Measurements from ENCODE around the gene LRMDA.
"Not testable (repeated sequence)": the region's sequence is repeated elsewhere in the genome, so short reads cannot be mapped to it uniquely, and the experiment has no call there.

The LRMDA gene

DNA sequence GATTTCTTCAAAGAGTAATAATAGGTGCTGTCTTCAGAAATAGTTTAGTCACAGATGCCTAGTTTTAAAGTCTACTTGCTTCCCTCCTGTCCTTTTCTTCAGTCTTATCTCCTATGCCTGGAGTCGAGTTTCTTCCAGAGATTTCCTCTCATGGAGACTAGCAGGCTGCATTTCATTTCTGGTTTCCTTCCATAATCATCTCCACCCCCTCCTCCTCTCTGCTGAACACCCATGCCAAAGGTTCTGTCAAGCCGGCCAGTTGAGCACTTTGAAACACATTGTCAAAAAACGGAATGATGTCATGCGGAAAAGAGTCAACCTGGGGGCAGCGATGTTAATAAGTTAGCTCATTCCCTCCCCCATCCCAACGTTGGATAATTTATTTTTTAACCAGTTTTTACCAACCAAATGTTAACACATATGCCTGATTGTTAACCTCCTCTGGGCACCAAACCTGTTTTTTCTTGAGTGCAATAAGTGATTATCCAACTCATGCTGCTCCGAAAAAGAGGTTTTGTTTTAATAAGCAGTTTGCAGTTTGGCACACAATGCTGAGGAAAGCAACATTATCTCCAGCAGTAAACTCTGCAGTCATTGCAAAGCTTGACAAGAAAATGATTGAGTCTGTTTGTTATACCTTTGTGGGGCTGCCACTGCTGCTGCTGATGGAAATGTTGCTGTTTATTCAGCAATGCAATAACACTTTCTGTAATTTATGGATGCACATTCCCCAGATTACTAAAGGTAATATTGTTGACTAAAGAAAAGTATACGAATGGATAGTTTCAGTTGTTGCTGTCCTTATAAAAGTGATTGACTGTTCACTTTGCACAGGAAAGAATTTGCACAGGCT is 161.6 kb downstream of the LRMDA start:
- DNase-seq: no peak

DNA sequence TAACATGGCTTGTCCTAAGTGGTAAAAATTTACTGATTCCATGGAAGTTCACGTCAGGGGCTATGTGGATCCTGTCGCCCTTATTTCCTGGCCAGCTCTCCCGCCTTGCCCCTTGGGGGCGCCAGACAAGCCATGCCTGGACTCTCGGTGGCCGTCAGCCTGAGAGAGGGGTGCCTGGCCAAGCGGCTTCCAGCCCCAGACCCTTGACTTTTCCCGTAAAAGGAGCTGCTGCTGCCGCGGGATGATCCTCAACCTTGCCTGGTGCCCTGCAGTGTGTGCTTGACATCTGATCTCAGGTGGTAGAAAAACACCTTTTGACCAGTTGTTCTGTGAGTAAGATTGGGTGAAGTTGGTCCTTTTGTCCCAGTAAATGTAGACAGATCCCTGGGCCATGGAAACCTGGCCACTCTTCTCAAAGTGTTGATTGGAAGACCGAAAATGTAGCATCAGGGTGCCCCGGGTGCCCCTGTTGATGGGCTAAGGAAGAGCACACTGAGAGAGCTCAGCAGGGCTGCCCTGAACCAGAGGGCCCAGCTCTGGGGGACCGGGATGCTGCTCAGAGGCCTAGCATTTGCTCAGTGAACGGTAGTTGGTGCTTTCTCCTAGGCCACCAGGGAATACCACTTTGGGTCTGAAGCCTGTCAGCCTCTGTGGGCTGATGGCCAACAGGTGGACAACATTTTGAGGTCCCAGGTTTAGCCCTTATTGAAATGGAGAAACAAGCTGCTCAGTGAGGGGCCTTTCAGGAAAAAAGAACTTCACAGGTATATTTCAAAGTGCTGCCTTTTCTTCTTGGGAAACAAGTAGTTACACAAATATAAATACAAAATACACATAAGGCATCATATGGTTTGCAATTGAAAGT is 162.5 kb downstream of the LRMDA start:
- DNase-seq: no peak

DNA sequence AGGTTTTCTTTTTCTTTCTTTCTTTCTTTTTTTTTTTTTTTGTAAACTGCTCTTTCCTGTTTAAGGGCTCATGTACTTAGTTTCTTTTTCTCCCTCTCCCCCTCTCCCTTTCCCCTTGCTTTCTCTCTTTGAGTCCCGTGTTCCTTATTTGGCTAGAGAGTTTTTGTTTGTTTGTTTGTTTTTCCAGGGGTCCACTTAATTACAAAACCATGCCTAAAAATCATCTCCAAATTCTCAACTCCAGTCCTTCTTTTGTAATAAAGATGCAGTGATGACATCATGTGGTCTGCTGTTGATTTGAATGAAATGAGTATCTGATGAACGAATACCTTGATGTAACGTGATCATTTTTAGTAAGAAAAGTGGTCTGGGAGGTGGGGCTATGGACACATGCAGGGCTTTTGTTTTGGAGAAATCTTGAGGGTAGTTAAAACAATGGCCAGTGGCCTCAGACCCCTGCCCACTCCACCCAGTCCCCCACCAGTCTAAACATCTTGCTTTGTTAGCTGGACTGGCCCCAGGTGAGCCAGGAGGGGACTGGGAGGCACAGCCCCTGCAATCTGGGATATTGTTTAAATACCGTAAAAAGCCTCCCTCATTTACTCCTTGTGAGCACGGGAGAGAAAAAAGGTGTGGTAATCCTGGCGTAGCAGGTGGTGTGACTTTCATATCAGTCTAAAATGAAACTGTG is 165.7 kb downstream of the LRMDA start:
- DNase-seq: no peak

DNA sequence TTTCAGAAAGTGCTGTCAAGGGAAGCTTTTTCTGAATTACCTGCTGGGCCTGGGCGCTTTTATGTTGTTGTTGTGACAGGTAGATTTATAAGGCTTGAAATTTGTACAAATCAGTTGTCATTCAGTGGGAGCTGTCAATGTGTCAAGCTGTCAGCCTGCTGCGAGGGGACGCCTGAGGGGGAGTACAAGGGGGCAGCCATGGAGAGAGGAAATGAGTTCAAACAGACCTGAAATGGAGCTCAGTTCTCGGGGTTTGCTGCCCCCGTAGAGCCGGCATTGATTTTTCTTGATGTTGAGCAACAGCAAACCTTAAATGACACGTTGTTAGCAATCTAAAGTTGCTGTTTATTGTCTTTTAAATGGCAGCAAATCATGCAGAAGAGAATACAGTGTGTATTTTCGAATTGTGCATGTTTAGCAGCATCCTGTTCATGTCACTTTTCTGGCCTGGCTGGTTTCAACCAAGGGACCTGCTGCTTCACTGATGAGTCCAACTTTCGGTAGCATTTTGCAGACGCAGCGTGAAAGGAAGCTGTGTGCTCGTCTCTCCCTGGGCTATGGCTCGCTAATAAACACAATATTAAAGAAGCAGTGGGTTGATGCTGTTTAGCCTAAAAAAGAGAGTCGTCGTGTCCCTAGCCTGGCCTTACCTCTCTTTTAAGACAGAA is 166.5 kb downstream of the LRMDA start:
- no peak for DNase-seq

GRCh38 chr10:75598998-75599397 is 167.6 kb downstream of the LRMDA start:
- DNase-seq: no peak

DNA sequence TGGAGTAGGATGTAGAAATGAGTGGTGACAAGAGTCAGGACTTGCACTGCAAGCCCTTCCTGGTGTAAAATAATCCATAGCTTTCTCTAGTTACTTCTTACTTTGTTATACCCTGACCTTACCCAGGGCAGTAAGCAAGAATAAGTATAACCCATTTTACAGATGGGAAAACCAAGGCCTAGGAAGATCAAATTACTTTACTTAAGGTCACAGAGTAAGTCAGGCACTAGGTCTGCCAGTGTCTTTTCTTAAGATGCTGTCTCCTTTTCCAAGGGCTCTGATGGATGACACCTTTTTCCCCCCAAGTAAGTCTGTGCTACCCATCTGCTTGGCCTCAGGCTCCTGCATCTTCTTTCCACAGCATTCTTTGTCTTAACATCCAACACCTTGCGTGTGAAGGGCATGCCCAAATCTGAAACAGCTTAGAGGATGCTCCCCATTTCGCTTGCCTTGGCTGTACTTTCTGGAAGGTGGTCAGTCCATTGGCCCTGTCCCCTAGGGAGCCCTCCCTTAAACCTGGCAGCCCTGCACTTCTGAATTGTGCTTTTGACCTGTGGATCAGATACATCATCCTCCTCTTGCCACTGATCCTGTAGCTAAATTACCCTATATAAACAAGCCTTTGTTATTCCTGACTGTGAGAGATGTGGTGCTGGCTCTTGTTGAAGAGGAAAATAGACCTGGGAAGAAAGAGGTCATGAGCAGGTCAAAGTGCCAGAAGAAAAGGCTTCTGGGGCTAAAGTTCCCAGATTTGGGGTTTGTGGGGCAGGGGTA is 168.6 kb downstream of the LRMDA start:
- no peak for DNase-seq

GRCh38 chr10:75600833-75601232 is 169.4 kb downstream of the LRMDA start:
- no peak for DNase-seq

GRCh38 chr10:75602341-75602740 is 170.9 kb downstream of the LRMDA start:
- DNase-seq: no peak

DNA sequence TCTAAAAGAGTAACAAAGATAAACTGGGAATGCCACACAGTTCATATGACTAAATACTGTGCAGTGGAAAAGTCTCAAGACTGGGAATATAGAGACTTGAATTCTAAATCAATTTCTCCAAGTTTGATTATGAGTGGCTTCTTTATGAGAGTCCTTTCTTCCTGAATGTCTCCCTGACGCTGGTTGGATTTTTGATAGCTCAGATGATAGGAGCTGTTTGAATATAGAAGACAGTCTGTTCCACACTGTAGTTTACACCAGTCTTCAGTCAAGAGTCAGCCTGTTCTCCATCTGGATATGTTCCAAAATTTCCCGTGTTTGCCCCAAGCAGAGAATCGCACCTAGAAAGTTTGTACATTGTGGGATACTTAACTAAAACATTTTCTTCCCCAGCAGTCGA is 173.7 kb downstream of the LRMDA start:
- DNase-seq: no peak

DNA sequence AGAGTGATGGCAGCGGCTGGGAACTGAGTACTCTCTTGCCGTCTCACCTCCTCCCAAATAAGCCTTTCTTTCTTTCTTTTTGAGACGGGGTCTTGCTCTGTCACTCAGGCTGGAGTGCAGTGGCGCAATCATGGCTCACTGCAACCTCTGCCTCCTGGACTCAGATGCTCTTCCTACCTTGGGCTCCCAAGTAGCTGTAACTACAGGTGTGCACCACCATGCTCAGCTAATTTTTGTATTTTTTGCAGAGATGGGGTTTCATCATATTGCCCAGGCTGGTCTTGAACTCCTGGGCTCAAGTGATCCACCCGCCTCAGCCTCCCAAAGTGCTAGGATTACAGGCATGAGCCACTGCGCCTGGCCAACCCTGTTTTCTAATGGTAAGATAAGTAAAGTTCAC is 174.4 kb downstream of the LRMDA start:
- not testable (repeated sequence) for DNase-seq

DNA sequence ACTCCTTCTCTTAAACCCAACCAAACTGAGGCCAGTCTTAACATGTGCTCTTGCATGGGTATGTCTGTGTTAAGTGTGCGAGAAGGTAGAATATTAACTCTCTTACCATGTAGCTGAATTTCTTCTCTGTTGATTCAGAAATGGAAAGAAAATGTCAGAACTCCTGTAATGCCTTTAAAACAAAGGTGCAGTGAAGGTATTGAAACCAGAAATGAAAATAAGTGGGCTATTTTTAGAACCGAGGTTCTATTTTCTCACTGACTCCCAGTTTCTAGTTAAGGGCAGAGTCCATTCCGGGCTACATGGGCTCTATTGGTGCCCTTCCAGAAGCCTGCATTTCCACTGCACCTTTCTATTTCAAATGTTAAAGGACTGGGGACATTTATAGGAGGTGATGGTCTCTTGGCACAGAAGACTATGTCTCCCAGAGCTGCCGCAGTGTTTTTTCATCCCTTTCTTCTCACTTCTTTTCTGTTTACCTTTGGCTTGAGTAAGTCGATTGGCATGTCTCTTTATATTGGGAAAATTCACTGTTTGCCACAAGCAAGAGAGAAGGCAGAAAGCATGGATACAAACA is 174.9 kb downstream of the LRMDA start:
- no peak for DNase-seq

DNA sequence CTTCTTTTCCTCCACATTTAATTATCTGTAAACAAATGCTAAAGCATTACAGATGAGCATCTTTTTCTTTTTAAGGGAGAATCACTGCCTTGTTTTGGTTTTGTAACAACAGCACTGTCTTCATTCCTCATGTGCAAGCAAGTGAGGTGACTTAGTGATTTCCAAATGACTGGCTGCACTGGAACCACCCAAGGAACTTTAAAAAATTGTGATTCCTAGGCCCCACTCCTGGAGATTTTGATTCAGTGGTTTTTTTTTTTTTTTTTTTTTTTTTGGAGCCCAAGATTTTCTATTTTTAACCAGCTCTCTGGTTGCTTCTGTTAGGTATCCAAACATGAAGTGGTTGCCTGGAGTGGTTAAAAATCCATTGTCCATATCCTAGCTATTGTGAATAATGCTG is 176.2 kb downstream of the LRMDA start:
- no peak for DNase-seq

DNA sequence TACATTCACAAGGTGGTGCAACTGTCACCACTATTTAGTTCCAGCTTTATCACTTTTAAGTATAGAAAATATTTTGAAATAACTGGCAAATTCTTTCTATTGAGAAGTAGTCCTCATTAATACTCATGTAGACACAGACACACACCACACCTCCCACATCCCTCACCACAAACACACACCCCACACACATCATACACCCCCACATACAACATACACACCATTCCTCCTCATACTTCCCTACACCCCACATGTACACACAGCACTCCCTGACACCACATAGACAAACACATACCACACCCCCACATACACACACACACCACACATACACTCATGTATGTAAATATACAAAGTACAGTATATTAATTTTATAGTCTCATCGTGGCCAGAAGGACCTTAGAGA is 178.8 kb downstream of the LRMDA start:
- DNase-seq: no peak

GRCh38 chr10:75611172-75611992 is 180.0 kb downstream of the LRMDA start:
- no peak for DNase-seq

DNA sequence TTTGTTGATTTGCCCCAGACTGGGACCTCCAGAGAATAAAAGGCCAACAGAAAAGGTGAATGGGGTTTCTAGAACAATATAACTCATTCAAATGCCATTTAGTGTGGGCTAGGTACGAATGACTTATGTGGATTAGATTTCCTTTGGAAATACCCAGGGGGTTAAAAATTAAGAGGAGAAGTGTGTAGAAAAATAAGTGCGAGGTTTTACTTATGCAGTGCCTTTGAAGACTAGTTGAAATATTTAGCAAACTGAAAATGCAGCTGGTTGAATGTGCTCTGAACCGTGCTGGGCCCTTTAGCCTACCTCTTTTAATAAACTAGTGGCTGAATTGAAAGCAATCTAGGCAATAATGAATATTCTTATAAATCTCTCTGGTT is 180.6 kb downstream of the LRMDA start:
- DNase-seq: no peak

DNA sequence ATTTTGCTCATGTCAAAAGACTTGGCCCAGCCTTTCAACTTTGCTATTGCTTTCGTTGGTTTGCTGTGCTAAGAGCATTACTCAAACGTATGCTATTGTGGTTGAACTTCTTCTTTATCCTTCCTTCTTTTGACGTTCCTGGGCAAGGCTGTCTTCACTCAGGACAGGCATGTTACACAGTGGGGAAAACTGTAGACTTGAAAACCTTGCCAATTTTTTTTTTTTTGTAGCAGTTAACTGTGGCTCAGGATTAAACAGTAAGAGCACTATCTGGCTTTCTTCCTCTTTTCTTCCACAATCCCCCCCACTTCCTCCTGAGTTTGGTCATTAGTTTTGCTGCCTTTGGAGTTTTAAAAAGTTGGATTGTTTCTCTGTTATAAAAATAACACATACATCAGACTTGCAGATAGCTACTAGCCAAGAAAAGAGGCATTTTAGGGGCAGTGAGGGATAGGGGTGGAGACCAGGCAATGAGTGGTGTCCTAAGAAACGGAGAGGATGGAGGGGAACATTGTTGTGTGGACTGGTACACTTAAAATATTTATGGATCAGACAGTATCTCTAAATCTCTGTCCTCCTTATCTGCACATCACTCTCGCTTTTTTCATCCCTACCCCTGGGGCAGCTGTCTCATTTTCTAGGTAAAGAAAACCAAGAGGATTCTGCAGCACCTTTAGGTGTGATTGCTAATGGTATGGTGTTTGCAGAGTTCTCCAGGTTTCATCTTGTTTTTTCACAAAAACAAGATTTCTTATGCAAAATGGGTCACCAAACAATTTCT is 181.7 kb downstream of the LRMDA start:
- DNase-seq: no peak

DNA sequence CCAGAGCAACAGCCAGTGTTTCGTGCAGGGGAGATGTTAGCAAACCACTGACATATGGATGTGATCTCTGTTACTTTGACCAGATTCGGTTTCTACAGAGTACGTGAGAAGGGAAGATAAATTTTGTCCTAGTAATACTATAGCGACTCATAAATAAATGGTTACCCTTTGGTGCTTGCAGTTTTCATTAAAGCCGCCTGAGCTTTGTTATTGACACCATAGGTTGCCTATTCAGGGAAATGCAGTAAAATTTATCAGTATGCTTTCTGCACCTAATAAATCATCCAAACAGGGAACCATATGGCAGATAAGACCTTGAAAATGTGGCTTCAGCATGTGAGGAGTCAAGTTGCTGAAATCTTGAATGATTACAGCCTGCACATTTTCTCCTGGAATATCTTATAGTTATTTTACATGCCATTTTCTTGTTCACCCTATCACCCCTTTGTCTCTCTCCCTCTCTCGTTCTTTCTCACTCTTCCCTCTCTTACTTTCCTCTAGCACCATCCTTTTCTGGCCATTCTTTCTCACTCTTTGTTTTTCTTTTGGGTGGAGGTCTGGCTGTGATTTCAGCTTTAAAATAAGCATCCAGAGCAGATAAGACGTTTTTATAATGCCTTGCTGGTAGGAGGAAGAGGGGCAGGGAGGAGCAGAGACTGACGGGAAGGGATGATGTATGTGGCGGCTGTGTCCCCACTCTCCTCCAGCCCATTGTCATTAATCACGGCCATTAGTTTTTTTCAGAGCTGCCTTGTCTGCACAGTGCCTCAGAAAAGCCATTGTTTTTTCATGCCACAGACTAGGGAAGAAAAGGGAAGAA is 182.5 kb downstream of the LRMDA start:
- DNase-seq: no peak

DNA sequence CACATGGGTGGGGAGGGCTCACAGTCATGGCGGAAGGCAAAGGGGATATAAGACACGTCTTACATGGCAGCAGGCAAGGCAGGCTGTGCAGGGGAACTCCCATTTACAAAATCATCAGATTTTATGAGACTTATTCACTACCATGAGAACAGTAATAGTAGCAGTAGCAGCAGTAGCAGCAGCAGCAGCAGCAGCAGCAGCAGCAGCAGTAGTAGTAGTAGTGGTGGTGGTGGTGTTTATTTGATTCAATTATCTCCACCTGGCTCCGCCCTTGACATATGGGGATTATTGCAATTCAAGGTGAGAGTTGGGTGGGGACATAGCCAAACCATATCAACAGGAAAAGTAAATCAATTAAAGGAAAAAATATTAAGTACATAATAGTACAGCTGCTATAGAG is 184.7 kb downstream of the LRMDA start:
- DNase-seq: no peak

GRCh38 chr10:75616874-75617478 is 185.6 kb downstream of the LRMDA start:
- no peak for DNase-seq

Measured in KG1 (cell line).